ENCODE data around the gene CDH1.

- TF ChIP-seq CTCF (IDR thresholded peaks at IDR 0.05 in 8 of 11, conservative IDR thresholded peaks at IDR 0.05 in 3 of 11) (no peak), POLR2AphosphoS5 (IDR thresholded peaks at IDR 0.05) (no peak), POLR2A (IDR thresholded peaks at IDR 0.05) (no peak)
Measured at GRCh38 chr16:68760671-68761275, 23.7 kb downstream of the CDH1 start.

Measured in spleen (tissue), 7 donors.